ENCODE measurements around the gene HOXB9.

DNA sequence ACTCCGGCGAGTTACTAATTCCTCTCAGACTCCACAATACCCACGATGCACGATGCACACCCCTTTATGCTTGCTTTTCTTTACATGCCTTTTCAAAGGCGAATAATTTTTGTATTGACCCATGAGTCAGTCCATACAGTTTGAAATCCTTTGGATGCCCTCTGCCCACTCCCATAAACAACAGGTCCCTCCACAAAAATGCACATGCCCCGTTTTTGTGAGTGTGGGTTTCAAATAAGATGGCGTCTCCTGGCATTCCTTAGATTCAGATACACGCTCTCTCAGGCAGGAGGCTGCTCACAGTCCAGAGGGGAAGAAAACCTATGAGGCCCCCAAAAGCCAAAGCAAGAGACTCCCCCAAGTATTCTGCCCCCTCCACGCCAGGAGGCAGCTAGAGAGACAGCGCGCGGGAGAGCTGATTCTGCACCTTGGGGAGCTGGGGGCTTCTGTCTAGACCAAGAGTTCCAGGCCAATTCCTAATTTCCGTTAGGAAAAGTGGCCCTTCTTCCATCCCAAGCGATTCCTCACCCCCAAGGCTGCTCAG lies 19.6 kb upstream of the HOXB9 start:
- TF ChIP-seq, protein P1, sequence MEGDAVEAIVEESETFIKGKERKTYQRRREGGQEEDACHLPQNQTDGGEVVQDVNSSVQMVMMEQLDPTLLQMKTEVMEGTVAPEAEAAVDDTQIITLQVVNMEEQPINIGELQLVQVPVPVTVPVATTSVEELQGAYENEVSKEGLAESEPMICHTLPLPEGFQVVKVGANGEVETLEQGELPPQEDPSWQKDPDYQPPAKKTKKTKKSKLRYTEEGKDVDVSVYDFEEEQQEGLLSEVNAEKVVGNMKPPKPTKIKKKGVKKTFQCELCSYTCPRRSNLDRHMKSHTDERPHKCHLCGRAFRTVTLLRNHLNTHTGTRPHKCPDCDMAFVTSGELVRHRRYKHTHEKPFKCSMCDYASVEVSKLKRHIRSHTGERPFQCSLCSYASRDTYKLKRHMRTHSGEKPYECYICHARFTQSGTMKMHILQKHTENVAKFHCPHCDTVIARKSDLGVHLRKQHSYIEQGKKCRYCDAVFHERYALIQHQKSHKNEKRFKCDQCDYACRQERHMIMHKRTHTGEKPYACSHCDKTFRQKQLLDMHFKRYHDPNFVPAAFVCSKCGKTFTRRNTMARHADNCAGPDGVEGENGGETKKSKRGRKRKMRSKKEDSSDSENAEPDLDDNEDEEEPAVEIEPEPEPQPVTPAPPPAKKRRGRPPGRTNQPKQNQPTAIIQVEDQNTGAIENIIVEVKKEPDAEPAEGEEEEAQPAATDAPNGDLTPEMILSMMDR (IDR thresholded peaks at IDR 0.05; ENCODE audit: low read depth, low read length, poor library complexity, severe bottlenecking), result no peak
- no peak for TF ChIP-seq EZH2phosphoT487 (IDR thresholded peaks at IDR 0.05; ENCODE audit: borderline replicate concordance, low read length)
